Liver (tissue), 9 donors: ENCODE measurements around the gene GPR171. TPM values are rescaled to one million over a fixed set of nuclear protein-coding genes. Genes with fewer than 3 reads are reported as not detected.

ENCODE experiments used
- DNase-seq: peaks from one replicate; pipeline ENCODE4 v3.0.0-alpha.2; 2017; ENCODE audit warnings: low spot score
- H3K27ac ChIP-seq, 2 donors: one replicate each; pipeline ENCODE4 v1.7.0; 2013; ENCODE audit warnings: inconsistent platforms in 2 of 2, low read length in 2 of 2, control low read depth in 1 of 2, low read depth in 1 of 2, mild to moderate bottlenecking in 1 of 2
- H3K27me3 ChIP-seq, 4 donors: one replicate each; pipeline versions ENCODE4 v1.6.1 to v1.7.0; 2013; ENCODE audit warnings: low read length in 3 of 4, inconsistent platforms in 1 of 4, mild to moderate bottlenecking in 1 of 4, moderate library complexity in 1 of 4; ENCODE audit not compliant: control insufficient read depth in 4 of 4, insufficient read depth in 4 of 4
- H3K36me3 ChIP-seq, 4 donors: one replicate each; pipeline versions ENCODE4 v1.6.1 to v1.7.0; 2013; ENCODE audit warnings: low read length in 3 of 4, mild to moderate bottlenecking in 3 of 4, low read depth in 1 of 4, moderate library complexity in 1 of 4; ENCODE audit not compliant: control insufficient read depth in 4 of 4, insufficient read depth in 3 of 4
- H3K4me1 ChIP-seq, 4 donors: one replicate each; pipeline versions ENCODE4 v1.6.1 to v1.7.0; 2013; ENCODE audit warnings: low read length in 3 of 4, mild to moderate bottlenecking in 3 of 4, moderate library complexity in 1 of 4; ENCODE audit not compliant: control insufficient read depth in 4 of 4, insufficient read depth in 4 of 4
- H3K4me3 ChIP-seq, 3 donors: one replicate each; pipeline versions ENCODE4 v1.6.1 to v1.7.0; 2013; ENCODE audit warnings: low read length in 3 of 3, control low read depth in 1 of 3, low read depth in 1 of 3, mild to moderate bottlenecking in 1 of 3
- H3K9ac ChIP-seq, 2 donors: one replicate each; pipeline ENCODE4 v1.7.0; 2013; ENCODE audit warnings: low read length in 2 of 2, mild to moderate bottlenecking in 2 of 2, moderate library complexity in 2 of 2, control low read depth in 1 of 2, low read depth in 1 of 2
- H3K9me3 ChIP-seq, 4 donors: one replicate each; pipeline versions ENCODE4 v1.6.1 to v1.7.0; 2013; ENCODE audit warnings: low read length in 3 of 4; ENCODE audit not compliant: control insufficient read depth in 4 of 4
- EGR1 ChIP-seq, 2 donors: IDR thresholded peaks; 2 replicates each; pipeline ENCODE4 v1.6.1; 2016 to 2018; ENCODE audit warnings: antibody characterized with exemption in 2 of 2, low read depth in 2 of 2
- FOXA2 ChIP-seq: IDR thresholded peaks from 2 replicates; pipeline ENCODE4 v1.6.1; 2016; ENCODE audit warnings: antibody characterized with exemption
- GABPA ChIP-seq, 2 donors: IDR thresholded peaks in 1 of 2; conservative IDR thresholded peaks in 1 of 2; 2 replicates each; pipeline ENCODE4 v1.6.1; 2016; ENCODE audit warnings: antibody characterized with exemption in 2 of 2, mild to moderate bottlenecking in 1 of 2, moderate library complexity in 1 of 2
- HNF4A ChIP-seq, 2 donors: conservative IDR thresholded peaks; 2 replicates each; pipeline ENCODE4 v1.6.1; 2016; ENCODE audit warnings: antibody characterized with exemption in 2 of 2, mild to moderate bottlenecking in 2 of 2
- HNF4G ChIP-seq: IDR thresholded peaks from 2 replicates; pipeline ENCODE4 v1.6.1; 2016; ENCODE audit warnings: antibody characterized with exemption
- JUND ChIP-seq, 2 donors: IDR thresholded peaks; 2 replicates each; pipeline ENCODE4 v1.6.1; 2016; ENCODE audit warnings: antibody characterized with exemption in 2 of 2
- MAX ChIP-seq: IDR thresholded peaks from 2 replicates; pipeline ENCODE4 v1.6.1; 2016; ENCODE audit warnings: antibody characterized with exemption
- NR2F2 ChIP-seq: IDR thresholded peaks from 2 replicates; pipeline ENCODE4 v1.6.1; 2016; ENCODE audit warnings: antibody characterized with exemption
- RAD21 ChIP-seq, 2 donors: IDR thresholded peaks; 2 replicates each; pipeline ENCODE4 v1.6.1; 2016; ENCODE audit warnings: antibody characterized with exemption in 2 of 2, mild to moderate bottlenecking in 2 of 2
- REST ChIP-seq: IDR thresholded peaks from 2 replicates; pipeline ENCODE4 v1.6.1; 2016; ENCODE audit warnings: antibody characterized with exemption, mild to moderate bottlenecking
- RXRA ChIP-seq, 2 donors: IDR thresholded peaks; 2 replicates each; pipeline ENCODE4 v1.6.1; 2017 to 2018; ENCODE audit warnings: antibody characterized with exemption in 2 of 2, mild to moderate bottlenecking in 1 of 2
- SP1 ChIP-seq: IDR thresholded peaks from 2 replicates; pipeline ENCODE4 v1.6.1; 2018; ENCODE audit warnings: antibody characterized with exemption, mild to moderate bottlenecking
- TAF1 ChIP-seq: conservative IDR thresholded peaks from 2 replicates; pipeline ENCODE4 v1.6.1; 2016; ENCODE audit warnings: antibody characterized with exemption, mild to moderate bottlenecking
- YY1 ChIP-seq: IDR thresholded peaks from 2 replicates; pipeline ENCODE4 v1.6.1; 2016; ENCODE audit warnings: antibody characterized with exemption, mild to moderate bottlenecking
- WGBS: extraction: QIAGEN DNeasy Blood & Tissue Kit; methylation state at CpG from one replicate; pipeline ENCODE4 v1.1.7; 2013; 5-methylcytosine and 5-hydroxymethylcytosine counted together
- polyA plus RNA-seq, 2 donors: library from polyadenylated mRNA; stranded (reverse) in 1 of 2; unstranded in 1 of 2; fragments of 200-250 nt in 1 of 2; fragments of >200 nt in 1 of 2; fragmentation: Nextera tagmentation in 1 of 2; extraction: Ambion mirVana in 1 of 2; gene quantifications; one replicate each; pipeline versions ENCODE4 v1.2.1 to v1.2.3, GENCODE V29; 2013 to 2015
- total RNA-seq, 2 donors: library from RNA; depleted of rRNA; stranded (reverse); fragments of >200 nt; gene quantifications; one replicate each; pipeline ENCODE4 v1.2.3, GENCODE V29; 2014
- TF ChIP-seq, protein P1 (sequence below): fragments of 150-350 bp; IDR thresholded peaks from 2 replicates; pipeline ENCODE4 v1.5.1; 2017; ENCODE audit warnings: improper control_type of control experiment, low read depth, low read length; ENCODE audit not compliant: missing input control
- TF ChIP-seq, protein P2 (sequence below): IDR thresholded peaks from 2 replicates; pipeline ENCODE4 v1.6.1; 2016; ENCODE audit warnings: antibody characterized with exemption
- donor health status: healthy.
- donor health status: healthy.
- donor health status: healthy.
- donor health status: healthy.
- donor health status: healthy.

GPR171 gene
- total and polyA plus RNA-seq, 4 donors = 0.19 to 0.56 (median 0.28) TPM

DNA sequence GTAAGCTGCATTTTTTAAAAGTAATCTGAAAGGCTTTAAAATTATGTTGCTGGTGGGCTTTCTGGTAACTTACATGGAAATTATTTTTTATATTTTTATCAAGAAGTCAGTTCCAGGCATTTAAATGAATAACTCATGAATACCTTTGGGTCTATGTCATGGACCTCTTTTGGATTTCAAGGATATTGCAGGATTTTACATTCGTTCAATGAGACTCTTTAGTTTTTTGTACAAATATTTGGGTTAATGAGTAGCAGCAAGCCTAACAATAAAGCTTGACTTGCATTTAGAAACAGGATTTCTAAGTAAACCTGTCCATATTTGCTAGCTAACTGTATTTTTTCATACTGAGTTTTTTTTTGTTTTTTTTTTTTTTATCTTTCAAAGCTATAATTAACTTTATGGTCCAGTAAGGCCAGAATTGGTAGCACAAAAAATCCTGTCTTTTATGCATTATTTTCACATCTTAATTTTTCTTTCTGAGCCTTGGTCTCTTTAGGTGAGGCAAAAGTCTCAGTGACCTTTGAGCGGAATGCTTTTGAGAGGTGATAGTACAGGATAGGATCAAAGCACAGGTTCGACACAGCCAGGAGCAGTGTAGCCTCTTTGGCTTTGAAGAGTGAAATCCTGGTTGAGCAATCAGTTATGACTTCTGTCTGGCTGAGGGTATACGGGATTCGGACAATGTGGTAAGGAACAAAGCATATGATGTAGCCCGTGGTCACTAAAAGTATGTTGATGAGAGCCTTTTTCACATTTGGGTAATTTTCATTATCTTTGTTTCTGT, 4.8 kb downstream of the GPR171 start (continued):
- TF ChIP-seq, protein P1, sequence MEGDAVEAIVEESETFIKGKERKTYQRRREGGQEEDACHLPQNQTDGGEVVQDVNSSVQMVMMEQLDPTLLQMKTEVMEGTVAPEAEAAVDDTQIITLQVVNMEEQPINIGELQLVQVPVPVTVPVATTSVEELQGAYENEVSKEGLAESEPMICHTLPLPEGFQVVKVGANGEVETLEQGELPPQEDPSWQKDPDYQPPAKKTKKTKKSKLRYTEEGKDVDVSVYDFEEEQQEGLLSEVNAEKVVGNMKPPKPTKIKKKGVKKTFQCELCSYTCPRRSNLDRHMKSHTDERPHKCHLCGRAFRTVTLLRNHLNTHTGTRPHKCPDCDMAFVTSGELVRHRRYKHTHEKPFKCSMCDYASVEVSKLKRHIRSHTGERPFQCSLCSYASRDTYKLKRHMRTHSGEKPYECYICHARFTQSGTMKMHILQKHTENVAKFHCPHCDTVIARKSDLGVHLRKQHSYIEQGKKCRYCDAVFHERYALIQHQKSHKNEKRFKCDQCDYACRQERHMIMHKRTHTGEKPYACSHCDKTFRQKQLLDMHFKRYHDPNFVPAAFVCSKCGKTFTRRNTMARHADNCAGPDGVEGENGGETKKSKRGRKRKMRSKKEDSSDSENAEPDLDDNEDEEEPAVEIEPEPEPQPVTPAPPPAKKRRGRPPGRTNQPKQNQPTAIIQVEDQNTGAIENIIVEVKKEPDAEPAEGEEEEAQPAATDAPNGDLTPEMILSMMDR = no peak
- TF ChIP-seq FOXA2 (no peak), YY1 (peak; percentile 84), SP1 (peak; percentile 83), HNF4G (peak; percentile 89)

DNA sequence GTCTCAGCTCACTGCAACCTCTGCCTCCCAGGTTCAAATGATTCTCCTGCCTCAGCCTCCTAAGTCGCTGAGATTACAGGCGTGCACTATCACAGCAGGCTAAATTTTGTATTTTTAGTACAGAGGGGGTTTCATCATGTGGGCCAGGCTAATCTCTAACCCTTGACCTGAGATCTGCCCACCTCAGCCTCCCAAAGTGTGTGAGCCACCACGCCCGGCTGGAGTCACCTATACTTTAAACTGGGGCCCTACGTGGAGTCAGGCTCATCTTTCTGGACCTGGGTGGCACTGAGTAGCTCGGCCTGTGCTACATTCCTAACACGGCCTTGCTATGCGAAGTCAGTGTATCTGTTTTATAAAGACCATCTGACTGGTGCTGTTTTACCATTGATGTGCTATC, 5.8 kb downstream of the GPR171 start:
- no peak for DNase-seq
- 94% methylated on average over 8 of the region's 8 CpGs for WGBS

More for the DNA sequence above, 5.8 kb downstream of the GPR171 start:
- Histone ChIP-seq H3K9ac (no peak overlapping the region), H3K27ac (no peak overlapping the region), H3K9me3 (no peaks in the 10 kb centered on the region), H3K27me3 (no peaks in the 10 kb centered on the region), H3K4me1 (peaks cover 5 to 16% (median 11%) of the 10 kb centered on the region in 4 donors), H3K36me3 (no peaks in the 10 kb centered on the region), H3K4me3 (no peak overlapping the region)
- no peak for TF ChIP-seq GABPA (IDR thresholded peaks at IDR 0.05 in 1 of 2, conservative IDR thresholded peaks at IDR 0.05 in 1 of 2)
- TF ChIP-seq, protein P2, sequence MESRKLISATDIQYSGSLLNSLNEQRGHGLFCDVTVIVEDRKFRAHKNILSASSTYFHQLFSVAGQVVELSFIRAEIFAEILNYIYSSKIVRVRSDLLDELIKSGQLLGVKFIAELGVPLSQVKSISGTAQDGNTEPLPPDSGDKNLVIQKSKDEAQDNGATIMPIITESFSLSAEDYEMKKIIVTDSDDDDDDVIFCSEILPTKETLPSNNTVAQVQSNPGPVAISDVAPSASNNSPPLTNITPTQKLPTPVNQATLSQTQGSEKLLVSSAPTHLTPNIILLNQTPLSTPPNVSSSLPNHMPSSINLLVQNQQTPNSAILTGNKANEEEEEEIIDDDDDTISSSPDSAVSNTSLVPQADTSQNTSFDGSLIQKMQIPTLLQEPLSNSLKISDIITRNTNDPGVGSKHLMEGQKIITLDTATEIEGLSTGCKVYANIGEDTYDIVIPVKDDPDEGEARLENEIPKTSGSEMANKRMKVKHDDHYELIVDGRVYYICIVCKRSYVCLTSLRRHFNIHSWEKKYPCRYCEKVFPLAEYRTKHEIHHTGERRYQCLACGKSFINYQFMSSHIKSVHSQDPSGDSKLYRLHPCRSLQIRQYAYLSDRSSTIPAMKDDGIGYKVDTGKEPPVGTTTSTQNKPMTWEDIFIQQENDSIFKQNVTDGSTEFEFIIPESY = no peak
- no peak for TF ChIP-seq EGR1 (IDR thresholded peaks at IDR 0.05; ENCODE audit: low read depth in 2 of 2)
- no peak for TF ChIP-seq NR2F2
- no peak for TF ChIP-seq SP1
- no peak for TF ChIP-seq HNF4G
- no peak for TF ChIP-seq TAF1
- no peak for TF ChIP-seq FOXA2
- TF ChIP-seq RAD21 (IDR thresholded peaks at IDR 0.05) = no peak
- TF ChIP-seq HNF4A (conservative IDR thresholded peaks at IDR 0.05) = no peak
- TF ChIP-seq, protein P1 = no peak
- no peak for TF ChIP-seq MAX
- TF ChIP-seq RXRA (IDR thresholded peaks at IDR 0.05) = no peak
- TF ChIP-seq REST = no peak
- TF ChIP-seq JUND (IDR thresholded peaks at IDR 0.05) = no peak
- no peak for TF ChIP-seq YY1
